SK-N-SH (cell line): ENCODE results near the gene BRDT.

Experiments used
- CHD2 ChIP-seq: fragments of 150-350 bp; IDR thresholded peaks from 2 replicates; pipeline ENCODE4 v1.6.1; 2018; ENCODE audit warnings: low read length; ENCODE audit not compliant: partially characterized antibody
- CTCF ChIP-seq: fragments of 200-600 bp; sonication (generic); IDR thresholded peaks from 2 replicates; pipeline ENCODE4 v1.6.1; 2017; ENCODE audit warnings: antibody characterized with exemption, mild to moderate bottlenecking, moderate library complexity
- FOSL2 ChIP-seq: IDR thresholded peaks from 2 replicates; pipeline ENCODE4 v1.4.0; 2012; ENCODE audit warnings: low read depth, mild to moderate bottlenecking, moderate library complexity, borderline replicate concordance
- MXI1 ChIP-seq: IDR thresholded peaks from 2 replicates; pipeline ENCODE4 v1.6.1; 2012; ENCODE audit warnings: mild to moderate bottlenecking, low read depth, low read length, improper control_type of control experiment
- NFIC ChIP-seq: IDR thresholded peaks from 2 replicates; pipeline ENCODE4 v1.4.0; 2012; ENCODE audit warnings: borderline replicate concordance
- POLR2AphosphoS5 ChIP-seq: IDR thresholded peaks from 2 replicates; pipeline ENCODE4 v1.6.1; 2012; ENCODE audit warnings: low read depth, low read length
- REST ChIP-seq: IDR thresholded peaks from 2 replicates; pipeline ENCODE4 v1.6.1; 2012; ENCODE audit warnings: mild to moderate bottlenecking, low read depth, low read length, moderate library complexity
- SIN3A ChIP-seq: IDR thresholded peaks from 2 replicates; pipeline ENCODE4 v1.6.1; 2012; ENCODE audit warnings: low read depth, mild to moderate bottlenecking, low read length, moderate library complexity, borderline replicate concordance
- USF1 ChIP-seq: IDR thresholded peaks from 2 replicates; pipeline ENCODE4 v1.4.0; 2012; ENCODE audit warnings: low read depth, borderline replicate concordance

- TF ChIP-seq CTCF, result no peak
- no peak for TF ChIP-seq CHD2
- TF ChIP-seq SIN3A, result no peak
- TF ChIP-seq REST, result no peak
- TF ChIP-seq MXI1, result no peak
- no peak for TF ChIP-seq NFIC
- TF ChIP-seq USF1, result no peak
- TF ChIP-seq FOSL2, result no peak
- TF ChIP-seq POLR2AphosphoS5, result no peak
These were observed 89.6 kb downstream of the BRDT start for GRCh38 chr1:92038695-92039346.
